ENCODE measurements around the gene RPTOR.

RPTOR gene

GRCh38 chr17:80668375-80669148 lies 123.9 kb downstream of the RPTOR start:
- DNase-seq = no peak

GRCh38 chr17:80671039-80671824 lies 126.6 kb downstream of the RPTOR start:
- no peak for DNase-seq

- no peak for DNase-seq
These were observed 127.1 kb downstream of the RPTOR start for GRCh38 chr17:80671825-80672110.

GRCh38 chr17:80673152-80673920 lies 128.7 kb downstream of the RPTOR start:
- no peak for DNase-seq

GRCh38 chr17:80675438-80676095 lies 130.9 kb downstream of the RPTOR start:
- no peak for DNase-seq

GRCh38 chr17:80676096-80676466 lies 131.4 kb downstream of the RPTOR start:
- DNase-seq = no peak

GRCh38 chr17:80676564-80676963 lies 131.9 kb downstream of the RPTOR start:
- DNase-seq = no peak

- no peak for DNase-seq
These were observed 132.6 kb downstream of the RPTOR start for GRCh38 chr17:80677214-80677756.

- no peak for DNase-seq
These were observed 135.2 kb downstream of the RPTOR start for GRCh38 chr17:80679816-80680215.

GRCh38 chr17:80681215-80681614 lies 136.6 kb downstream of the RPTOR start:
- no peak for DNase-seq

GRCh38 chr17:80682372-80682771 lies 137.7 kb downstream of the RPTOR start:
- no peak for DNase-seq

GRCh38 chr17:80683625-80684104 lies 139.0 kb downstream of the RPTOR start:
- no peak for DNase-seq

- DNase-seq = no peak
These were observed 143.2 kb downstream of the RPTOR start for GRCh38 chr17:80687839-80688238.

GRCh38 chr17:80689129-80689619 lies 144.5 kb downstream of the RPTOR start:
- no peak for DNase-seq

- no peak for DNase-seq
These were observed 147.1 kb downstream of the RPTOR start for GRCh38 chr17:80691784-80692183.

GRCh38 chr17:80692931-80693467 lies 148.4 kb downstream of the RPTOR start:
- no peak for DNase-seq

- DNase-seq = no peak
These were observed 148.9 kb downstream of the RPTOR start for GRCh38 chr17:80693511-80693910.

GRCh38 chr17:80694085-80694991 lies 149.7 kb downstream of the RPTOR start:
- DNase-seq = no peak

- DNase-seq = no peak
These were observed 150.6 kb downstream of the RPTOR start for GRCh38 chr17:80694992-80695912.

- DNase-seq = no peak
These were observed 151.3 kb downstream of the RPTOR start for GRCh38 chr17:80695979-80696378.

Measured in fibroblast of skin of scalp (primary cell).